ENCODE data around the gene OR10H1. TPM values are rescaled to one million over a fixed set of nuclear protein-coding genes. Genes with fewer than 3 reads are reported as not detected.
"Not testable (repeated sequence)": the region's sequence is repeated elsewhere in the genome, so short reads cannot be mapped to it uniquely, and the experiment has no call there.

OR10H1 gene
- total RNA-seq, 4 donors from 2014 or later = not detected

DNA sequence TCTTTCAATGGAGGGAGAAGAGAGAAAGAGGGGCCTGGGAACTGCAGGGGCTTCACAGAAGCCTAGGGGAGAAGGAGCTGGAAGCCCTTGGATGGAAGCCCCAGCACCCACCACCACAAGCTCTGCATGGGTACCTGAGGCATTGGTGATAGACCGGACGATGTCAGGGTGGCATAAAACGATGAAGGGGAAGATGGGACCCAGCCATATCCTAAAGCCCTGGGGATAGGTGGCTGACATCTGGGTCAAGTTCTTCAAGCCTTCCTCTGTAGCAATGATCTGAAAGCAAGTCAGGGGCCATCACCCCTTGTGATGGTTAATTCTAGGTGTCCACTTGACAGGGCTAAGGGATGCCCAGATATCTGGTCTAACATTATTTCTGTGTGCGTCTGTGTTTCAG is 39.2 kb downstream of the OR10H1 start:
- intact Hi-C loops (cut with DNase I; ENCODE audit: low total_unique reads) = no loop called here
- Histone ChIP-seq H3K36me3 (no peaks in the 10 kb centered on the region), H3K27ac (no peak overlapping the region), H3K4me3 (no peak overlapping the region), H3K9me3 (no peaks in the 10 kb centered on the region), H3K4me1 (peaks cover 0 to 13% of the 10 kb centered on the region in 2 donors), H3K27me3 (no peaks in the 10 kb centered on the region)
- DNase-seq = no peak
- TF ChIP-seq, protein P1, sequence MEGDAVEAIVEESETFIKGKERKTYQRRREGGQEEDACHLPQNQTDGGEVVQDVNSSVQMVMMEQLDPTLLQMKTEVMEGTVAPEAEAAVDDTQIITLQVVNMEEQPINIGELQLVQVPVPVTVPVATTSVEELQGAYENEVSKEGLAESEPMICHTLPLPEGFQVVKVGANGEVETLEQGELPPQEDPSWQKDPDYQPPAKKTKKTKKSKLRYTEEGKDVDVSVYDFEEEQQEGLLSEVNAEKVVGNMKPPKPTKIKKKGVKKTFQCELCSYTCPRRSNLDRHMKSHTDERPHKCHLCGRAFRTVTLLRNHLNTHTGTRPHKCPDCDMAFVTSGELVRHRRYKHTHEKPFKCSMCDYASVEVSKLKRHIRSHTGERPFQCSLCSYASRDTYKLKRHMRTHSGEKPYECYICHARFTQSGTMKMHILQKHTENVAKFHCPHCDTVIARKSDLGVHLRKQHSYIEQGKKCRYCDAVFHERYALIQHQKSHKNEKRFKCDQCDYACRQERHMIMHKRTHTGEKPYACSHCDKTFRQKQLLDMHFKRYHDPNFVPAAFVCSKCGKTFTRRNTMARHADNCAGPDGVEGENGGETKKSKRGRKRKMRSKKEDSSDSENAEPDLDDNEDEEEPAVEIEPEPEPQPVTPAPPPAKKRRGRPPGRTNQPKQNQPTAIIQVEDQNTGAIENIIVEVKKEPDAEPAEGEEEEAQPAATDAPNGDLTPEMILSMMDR (IDR thresholded peaks at IDR 0.05) = no peak

DNA sequence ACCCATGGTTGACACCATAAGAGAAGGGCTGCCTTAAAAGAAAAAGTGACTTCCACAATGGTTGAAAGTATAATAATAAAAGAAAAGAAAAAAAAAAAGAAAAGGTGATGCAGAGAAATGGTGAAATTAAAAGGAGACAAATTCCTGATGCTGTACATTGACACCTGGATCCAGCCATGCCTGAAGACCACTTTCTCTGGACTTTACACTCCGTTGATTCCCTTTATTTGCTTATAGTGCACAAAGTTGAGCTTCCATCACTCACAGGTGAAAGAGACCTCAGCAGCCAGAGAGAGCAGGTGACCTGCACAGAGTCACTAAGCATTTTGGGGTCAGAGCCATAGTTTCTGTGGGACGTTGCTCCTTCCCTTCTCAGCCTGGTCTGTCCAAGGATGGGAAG is 40.2 kb downstream of the OR10H1 start:
- H3K4me3 ChIP-seq = no peak overlapping the region
- H3K9me3 ChIP-seq = no peaks in the 10 kb centered on the region
- no peaks in the 10 kb centered on the region for H3K36me3 ChIP-seq
- TF ChIP-seq POLR2A (IDR thresholded peaks at IDR 0.05) = no peak
- TF ChIP-seq, protein P1 (IDR thresholded peaks at IDR 0.05) = no peak
- no peaks in the 10 kb centered on the region for H3K27me3 ChIP-seq
- no peak overlapping the region for H3K27ac ChIP-seq
- intact Hi-C loops (cut with DNase I; ENCODE audit: low total_unique reads) = no loop called here
- no peak for DNase-seq
- H3K4me1 ChIP-seq = peaks cover 0 to 5% of the 10 kb centered on the region in 2 donors

DNA sequence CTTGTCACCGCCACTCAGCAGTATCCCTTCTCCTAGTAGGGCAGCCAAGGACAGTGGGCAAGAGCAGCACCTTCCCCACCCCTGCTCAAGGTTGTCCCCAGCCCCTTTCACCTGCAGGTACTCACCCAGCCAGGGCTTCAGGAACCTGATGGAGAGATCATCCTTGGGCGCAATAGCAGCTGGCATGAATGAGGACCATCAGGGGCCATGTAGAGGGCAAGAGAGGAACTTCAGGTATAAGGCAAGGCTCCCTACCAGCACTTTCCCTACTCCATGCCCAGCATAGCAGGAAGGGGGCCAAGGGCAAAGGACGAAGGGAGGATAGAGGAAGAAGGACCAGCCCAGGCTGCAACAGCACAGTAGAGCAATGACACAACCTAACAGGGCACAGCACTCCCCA is 41.3 kb downstream of the OR10H1 start:
- H3K4me1 ChIP-seq; H3K4me3 ChIP-seq; H3K36me3 ChIP-seq; DNase-seq; intact Hi-C loops (cut with DNase I; ENCODE audit: low total_unique reads); H3K9me3 ChIP-seq; H3K27me3 ChIP-seq; H3K27ac ChIP-seq: not testable (repeated sequence)

DNA sequence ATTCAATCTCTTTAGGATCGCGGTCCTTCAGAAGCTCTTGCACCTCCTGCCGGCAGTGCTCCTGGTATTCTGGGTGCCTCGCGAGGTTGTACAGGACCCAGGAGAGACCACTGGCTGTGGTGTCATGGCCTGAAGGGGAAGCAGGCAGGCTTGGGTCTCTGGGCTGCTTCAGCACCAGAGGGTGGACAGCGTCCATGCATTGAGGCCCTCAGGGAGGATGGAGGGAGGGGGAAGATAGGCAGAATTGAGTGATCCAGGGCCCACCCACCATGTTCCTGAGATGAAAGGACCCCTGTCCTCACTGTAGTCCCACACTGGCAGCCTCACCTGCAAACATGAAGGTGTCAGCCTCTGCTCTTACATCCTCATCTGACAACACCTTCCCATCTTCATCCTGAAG is 45.9 kb downstream of the OR10H1 start:
- H3K36me3 ChIP-seq = no peaks in the 10 kb centered on the region
- no peaks in the 10 kb centered on the region for H3K4me1 ChIP-seq
- H3K27ac ChIP-seq = no peak overlapping the region
- no peak for TF ChIP-seq POLR2A (IDR thresholded peaks at IDR 0.05)
- TF ChIP-seq, protein P1 (IDR thresholded peaks at IDR 0.05) = no peak
- no peak for DNase-seq
- H3K4me3 ChIP-seq = no peak overlapping the region
- no peaks in the 10 kb centered on the region for H3K9me3 ChIP-seq
- no peaks in the 10 kb centered on the region for H3K27me3 ChIP-seq
- intact Hi-C loops (cut with DNase I; ENCODE audit: low total_unique reads) = no loop called here

DNA sequence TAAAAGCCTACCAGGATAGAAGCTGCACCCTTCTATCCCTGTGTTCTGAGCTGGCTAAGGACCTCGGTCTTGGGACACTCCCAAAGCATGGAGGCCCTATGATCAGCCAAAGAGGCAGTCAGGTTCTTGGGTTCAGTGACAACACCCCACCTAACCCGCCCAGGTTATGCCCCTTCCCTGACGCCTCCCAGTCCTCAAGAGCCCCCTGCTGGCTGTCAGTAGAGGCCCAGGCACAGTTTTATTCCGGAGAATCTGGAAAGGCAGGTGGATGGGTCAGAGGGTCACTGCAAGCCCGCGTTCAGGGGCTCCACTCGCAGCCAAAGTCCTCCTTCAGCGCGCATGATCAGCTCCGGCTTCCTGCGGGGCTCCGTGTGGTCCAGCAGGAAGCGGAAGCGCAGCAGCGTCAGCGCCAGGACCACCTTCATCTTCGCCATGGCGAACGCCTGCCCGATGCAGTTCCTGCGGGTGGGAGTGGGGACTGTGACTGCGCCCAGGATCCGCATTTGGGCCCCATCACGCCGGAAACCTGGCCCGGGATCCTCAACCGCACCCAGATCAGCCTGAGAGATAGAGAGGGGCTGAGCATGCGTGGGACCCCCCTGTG is 55.4 kb downstream of the OR10H1 start:
- Histone ChIP-seq H3K27me3 (peaks cover 0 to 3% of the 10 kb centered on the region in 2 donors), H3K9me3 (no peaks in the 10 kb centered on the region), H3K36me3 (no peaks in the 10 kb centered on the region), H3K4me3 (no peak overlapping the region), H3K4me1 (no peaks in the 10 kb centered on the region), H3K27ac (no peak overlapping the region)
- no peak for DNase-seq
- TF ChIP-seq, protein P1 (IDR thresholded peaks at IDR 0.05) = no peak
- no peak for TF ChIP-seq POLR2A (IDR thresholded peaks at IDR 0.05)
- intact Hi-C loops (cut with DNase I; ENCODE audit: low total_unique reads) = no loop called here

DNA sequence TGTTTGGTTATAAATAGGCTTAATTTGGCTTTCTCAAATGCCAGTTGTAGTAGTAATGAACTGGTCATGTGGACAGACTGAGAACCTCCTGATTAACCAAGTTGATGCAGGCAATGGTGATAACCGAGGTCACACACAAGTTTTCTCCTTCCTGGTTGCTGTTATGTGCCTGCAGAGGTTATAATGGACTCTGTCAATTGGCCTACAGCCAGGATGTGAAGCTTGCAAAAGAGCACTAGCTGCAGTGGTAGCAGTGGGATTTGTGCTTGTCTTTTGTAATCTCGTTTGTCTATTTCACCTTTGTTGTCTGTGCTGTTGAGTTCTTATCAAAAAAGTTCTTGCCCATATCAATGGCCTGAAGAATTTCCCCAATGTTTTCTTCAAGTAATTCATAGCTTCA is 57.1 kb downstream of the OR10H1 start:
- TF ChIP-seq, protein P1 (IDR thresholded peaks at IDR 0.05) = no peak
- no peak for TF ChIP-seq POLR2A (IDR thresholded peaks at IDR 0.05)
- no peak for DNase-seq
- Histone ChIP-seq H3K27ac (no peak overlapping the region), H3K4me1 (no peaks in the 10 kb centered on the region), H3K4me3 (no peak overlapping the region), H3K27me3 (peaks cover 0 to 3% of the 10 kb centered on the region in 2 donors), H3K9me3 (no peaks in the 10 kb centered on the region), H3K36me3 (no peaks in the 10 kb centered on the region)
- intact Hi-C loops (cut with DNase I; ENCODE audit: low total_unique reads) = no loop called here

Data from uterus (tissue), 4 donors.